ENCODE measurements around the gene ZFP64. TPM values are rescaled to one million over a fixed set of nuclear protein-coding genes. Genes with fewer than 3 reads are reported as not detected.

The ZFP64 gene
- total RNA-seq, 3 donors from 2014 or later: 15.0 to 23.5 (median 15.3) TPM

- DNase-seq (no peak), ATAC-seq (peak; percentile 55)
- Histone ChIP-seq H3K4me1 (ENCODE audit: low read depth) (no peaks in the 10 kb centered on the region), H3K4me3 (no peak overlapping the region), H3K9me3 (no peaks in the 10 kb centered on the region), H3K36me3 (ENCODE audit: low read depth) (no peaks in the 10 kb centered on the region)
- intact Hi-C loops (cut with DNase I, micrococcal nuclease): no loop called here
- no peak for TF ChIP-seq CTCF (IDR thresholded peaks at IDR 0.05)
Observed at GRCh38 chr20:52172392-52173047, 19.1 kb downstream of the ZFP64 start.

- ATAC-seq: no peak
- intact Hi-C loops (cut with DNase I, micrococcal nuclease): no loop called here
- Histone ChIP-seq H3K4me1 (ENCODE audit: low read depth) (no peaks in the 10 kb centered on the region), H3K4me3 (no peak overlapping the region), H3K36me3 (ENCODE audit: low read depth) (no peaks in the 10 kb centered on the region), H3K9me3 (no peaks in the 10 kb centered on the region)
- TF ChIP-seq CTCF (IDR thresholded peaks at IDR 0.05): no peak
- no peak for DNase-seq
Observed at GRCh38 chr20:52171025-52171424, 20.6 kb downstream of the ZFP64 start.

GRCh38 chr20:52168116-52168515, 23.5 kb downstream of the ZFP64 start:
- no peak for TF ChIP-seq CTCF (IDR thresholded peaks at IDR 0.05)
- DNase-seq (no peak), ATAC-seq (no peak)
- no peaks in the 10 kb centered on the region for H3K9me3 ChIP-seq
- H3K4me3 ChIP-seq: no peak overlapping the region
- H3K36me3 ChIP-seq (ENCODE audit: low read depth): no peaks in the 10 kb centered on the region
- H3K4me1 ChIP-seq (ENCODE audit: low read depth): no peaks in the 10 kb centered on the region
- intact Hi-C loops (cut with DNase I, micrococcal nuclease): no loop called here

- DNase-seq: no peak
- no peaks in the 10 kb centered on the region for H3K36me3 ChIP-seq (ENCODE audit: low read depth)
- ATAC-seq: no peak
Observed at GRCh38 chr20:52167232-52167840, 24.2 kb downstream of the ZFP64 start.

GRCh38 chr20:52166150-52166549, 25.4 kb downstream of the ZFP64 start:
- no peak for TF ChIP-seq CTCF (IDR thresholded peaks at IDR 0.05)
- intact Hi-C loops (cut with DNase I, micrococcal nuclease): no loop called here
- Histone ChIP-seq H3K4me3 (no peak overlapping the region), H3K36me3 (ENCODE audit: low read depth) (no peaks in the 10 kb centered on the region), H3K4me1 (ENCODE audit: low read depth) (no peaks in the 10 kb centered on the region), H3K9me3 (no peaks in the 10 kb centered on the region)
- ATAC-seq (no peak), DNase-seq (no peak)

More at GRCh38 chr20:52167232-52167840, 24.2 kb downstream of the ZFP64 start:
- Histone ChIP-seq H3K4me1 (ENCODE audit: low read depth) (no peaks in the 10 kb centered on the region), H3K9me3 (no peaks in the 10 kb centered on the region), H3K4me3 (no peak overlapping the region)
- TF ChIP-seq CTCF (IDR thresholded peaks at IDR 0.05): no peak
- intact Hi-C loops (cut with DNase I, micrococcal nuclease): no loop called here

Data from mucosa of descending colon (tissue), 3 donors.